Coronary artery (tissue), 2 donors: ENCODE data around the gene CCDC50.

Experiments
- DNase-seq: peaks from one replicate; pipeline ENCODE4 v3.0.0-alpha.2; 2017; ENCODE audit warnings: low spot score
- H3K27ac ChIP-seq, 2 donors: fragments of 200-600 bp; sonication (generic); one replicate each; pipeline ENCODE4 v1.5.1; 2016 to 2019
- H3K4me3 ChIP-seq: fragments of 200-600 bp; sonication (generic); 2 replicates; pipeline ENCODE4 v1.5.1; 2016; ENCODE audit warnings: mild to moderate bottlenecking, moderate library complexity
- CTCF ChIP-seq: fragments of 200-600 bp; sonication (generic); IDR thresholded peaks from one replicate; pipeline ENCODE4 v1.5.1; 2019; ENCODE audit warnings: antibody characterized with exemption

CCDC50 gene

DNA sequence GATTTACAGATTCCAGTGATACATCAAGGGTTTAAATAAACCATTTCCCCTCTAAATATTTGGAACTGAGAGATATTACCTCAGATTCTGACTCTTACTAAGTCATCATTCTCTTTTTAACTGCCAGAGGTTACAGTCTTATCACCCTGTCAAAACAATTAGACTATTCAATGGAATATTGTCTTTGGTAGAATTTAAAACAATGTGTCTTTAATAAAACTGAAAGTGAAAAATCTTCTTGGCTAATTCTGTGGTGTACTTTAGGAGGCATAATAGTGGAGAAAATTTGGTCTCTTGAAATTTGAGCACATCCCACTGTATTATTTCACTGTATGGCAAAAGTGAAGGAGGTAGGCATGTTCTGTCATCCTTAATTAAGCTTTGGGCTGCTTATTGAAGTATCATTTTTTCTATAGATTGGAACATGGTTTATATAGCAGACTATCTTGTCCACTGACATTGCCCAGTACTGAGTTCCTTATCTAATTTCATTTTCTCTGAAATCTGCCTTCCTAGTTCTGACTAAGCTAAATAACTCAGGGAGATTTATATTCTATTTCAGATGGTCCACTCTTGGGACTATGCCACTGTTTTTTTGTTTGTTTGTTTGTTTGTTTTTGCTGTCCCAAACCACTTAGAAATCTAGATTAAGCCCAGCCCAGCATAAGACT lies 49.1 kb downstream of the CCDC50 start:
- no peak for TF ChIP-seq CTCF
- Histone ChIP-seq H3K4me3 (no peak overlapping the region), H3K27ac (no peak overlapping the region)
- no peak for DNase-seq

DNA sequence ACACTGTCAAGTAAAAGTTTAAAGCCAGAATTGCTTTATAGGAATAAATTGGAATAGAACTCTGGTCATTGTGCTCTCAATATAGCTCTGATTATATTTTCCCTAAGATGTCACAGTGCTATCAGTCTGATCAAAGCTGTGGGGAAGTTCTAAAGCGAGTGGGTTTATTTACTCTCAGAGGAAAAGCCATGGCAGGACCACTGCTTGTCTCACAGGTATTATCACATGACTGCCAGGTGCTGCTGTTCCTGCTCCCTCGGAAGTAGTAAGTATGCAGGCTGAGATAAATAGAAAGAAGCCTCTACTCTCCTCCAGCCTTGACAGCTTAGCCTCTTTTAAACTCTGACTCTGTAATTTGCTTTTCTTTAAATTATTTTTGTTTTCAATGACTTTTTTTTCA lies 50.3 kb downstream of the CCDC50 start:
- Histone ChIP-seq H3K4me3 (no peak overlapping the region), H3K27ac (no peak overlapping the region)
- no peak for TF ChIP-seq CTCF
- no peak for DNase-seq

DNA sequence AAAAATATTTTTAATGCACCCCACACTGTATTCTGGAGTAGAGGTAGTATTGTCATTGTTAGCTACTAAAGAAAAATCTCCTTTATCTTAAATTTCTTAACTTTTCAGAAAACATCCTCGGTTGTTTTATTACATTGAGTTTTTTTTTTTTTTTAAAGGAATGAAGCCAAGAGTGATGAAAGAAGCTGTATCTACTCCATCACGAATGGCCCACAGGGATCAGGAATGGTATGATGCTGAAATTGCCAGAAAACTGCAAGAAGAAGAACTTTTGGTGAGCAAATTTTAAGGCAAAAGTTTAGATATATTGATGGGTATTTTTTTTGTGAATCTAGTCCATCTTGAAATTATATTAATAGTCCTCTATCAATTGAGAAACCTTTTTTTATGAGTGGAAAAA lies 50.8 kb downstream of the CCDC50 start:
- no peak for TF ChIP-seq CTCF
- no peak overlapping the region for H3K27ac ChIP-seq
- no peak for DNase-seq
- no peak overlapping the region for H3K4me3 ChIP-seq

GRCh38 chr3:191381303-191381702 lies 52.1 kb downstream of the CCDC50 start:
- DNase-seq, result no peak
- Histone ChIP-seq H3K27ac (no peak overlapping the region), H3K4me3 (no peak overlapping the region)
- no peak for TF ChIP-seq CTCF

GRCh38 chr3:191382661-191383060 lies 53.5 kb downstream of the CCDC50 start:
- peak overlapping the region in 1 of 2 donors; percentile 1 for H3K27ac ChIP-seq
- no peak for TF ChIP-seq CTCF
- no peak for DNase-seq
- no peak overlapping the region for H3K4me3 ChIP-seq

DNA sequence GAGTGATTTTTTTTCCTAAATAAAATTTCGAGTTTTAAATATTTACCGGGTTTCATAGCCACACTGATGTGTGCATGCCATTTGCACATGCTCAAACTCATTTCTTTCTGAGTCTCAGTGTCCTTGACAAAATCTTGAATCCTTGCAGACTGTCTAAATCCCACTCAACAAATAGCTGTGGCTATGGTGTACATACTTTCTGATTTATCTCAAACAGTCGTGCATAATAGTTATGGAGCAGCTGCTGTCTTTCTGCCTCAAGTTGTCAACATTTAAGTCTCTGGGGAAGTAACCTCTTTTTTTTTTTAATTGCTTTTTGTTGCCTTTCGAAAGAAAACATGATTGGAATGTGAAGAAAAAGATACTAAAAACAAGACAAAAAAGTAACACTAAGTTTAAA lies 53.9 kb downstream of the CCDC50 start:
- Histone ChIP-seq H3K4me3 (no peak overlapping the region), H3K27ac (no peak overlapping the region)
- DNase-seq, result no peak
- TF ChIP-seq CTCF, result no peak

- Histone ChIP-seq H3K27ac (no peak overlapping the region), H3K4me3 (no peak overlapping the region)
- no peak for TF ChIP-seq CTCF
- DNase-seq, result no peak
Observed at GRCh38 chr3:191385101-191385500, 55.9 kb downstream of the CCDC50 start.
